ENCODE data around the gene KIF6.
A peak's percentile ranks its signal among the peaks of the same experiment; 100 is the strongest.

The KIF6 gene

GRCh38 chr6:39521958-39522357, 203.2 kb downstream of the KIF6 start:
- no peaks in the 10 kb centered on the region for H3K36me3 ChIP-seq (ENCODE audit: control insufficient read depth in 2 of 2, insufficient read depth in 1 of 2, low read length in 2 of 2)
- TF ChIP-seq ZNF175 (tag by site-specific recombination; IDR thresholded peaks at IDR 0.05) (no peak), ZNF354C (tag by site-specific recombination; IDR thresholded peaks at IDR 0.05; ENCODE audit: borderline replicate concordance, low read depth) (no peak)
- H3K9me3 ChIP-seq (ENCODE audit: control insufficient read depth, insufficient read depth, low read depth, low read length) = no peaks in the 10 kb centered on the region
- POLR2A ChIA-PET = no interaction called here
- H3K27ac ChIP-seq (ENCODE audit: extremely low read depth, low read depth, low read length) = no peak overlapping the region
- H3K4me3 ChIP-seq (ENCODE audit: low read depth, low read length) = no peak overlapping the region
- CTCF ChIA-PET = no interaction called here
- no peaks in the 10 kb centered on the region for H3K4me1 ChIP-seq (ENCODE audit: control insufficient read depth, insufficient read depth, low read length)

- CTCF ChIA-PET = interaction anchor here (0.9 kb wide), 1 partner anchor 344 kb away, joined by 3 read pairs; no protein-coding TSS in a partner anchor
- TF ChIP-seq KLF10 (tag by site-specific recombination; IDR thresholded peaks at IDR 0.05) (no peak), ZNF664 (tag by site-specific recombination; IDR thresholded peaks at IDR 0.05) (no peak), ZNF16 (tag by site-specific recombination; IDR thresholded peaks at IDR 0.05; ENCODE audit: low read depth) (no peak), ZNF654 (tag by site-specific recombination; IDR thresholded peaks at IDR 0.05; ENCODE audit: low read depth) (no peak), SCRT2 (tag by site-specific recombination; IDR thresholded peaks at IDR 0.05) (no peak), GLI2 (tag by site-specific recombination; IDR thresholded peaks at IDR 0.05; ENCODE audit: borderline replicate concordance, low read depth) (no peak), MZF1 (tag by site-specific recombination; IDR thresholded peaks at IDR 0.05; ENCODE audit: borderline replicate concordance) (no peak), SALL2 (tag by site-specific recombination; IDR thresholded peaks at IDR 0.05; ENCODE audit: borderline replicate concordance) (no peak), ZNF404 (tag by site-specific recombination; IDR thresholded peaks at IDR 0.05) (no peak)
Measured at GRCh38 chr6:39520916-39521315, 204.3 kb downstream of the KIF6 start.

GRCh38 chr6:39520411-39520810, 204.8 kb downstream of the KIF6 start:
- CTCF ChIA-PET = interaction anchor here (0.9 kb wide), 1 partner anchor 345 kb away, joined by 3 read pairs; no protein-coding TSS in a partner anchor
- Histone ChIP-seq H3K36me3 (ENCODE audit: control insufficient read depth in 2 of 2, insufficient read depth in 1 of 2, low read length in 2 of 2) (no peaks in the 10 kb centered on the region), H3K9me3 (ENCODE audit: control insufficient read depth, insufficient read depth, low read depth, low read length) (no peaks in the 10 kb centered on the region), H3K27ac (ENCODE audit: extremely low read depth, low read depth, low read length) (no peak overlapping the region), H3K4me1 (ENCODE audit: control insufficient read depth, insufficient read depth, low read length) (no peaks in the 10 kb centered on the region), H3K4me3 (ENCODE audit: low read depth, low read length) (no peak overlapping the region)
- POLR2A ChIA-PET = no interaction called here
- 0 out of 2 replicates have a peak, but pooled peaks have one; percentile 41 for TF ChIP-seq SCRT2 (tag by site-specific recombination; IDR thresholded peaks at IDR 0.05)
- TF ChIP-seq ZNF202 (tag by site-specific recombination; IDR thresholded peaks at IDR 0.05; ENCODE audit: borderline replicate concordance) = no peak
- no peak for TF ChIP-seq SETDB1 (IDR thresholded peaks at IDR 0.05; ENCODE audit: insufficient read length, low read length)

More at GRCh38 chr6:39520916-39521315, 204.3 kb downstream of the KIF6 start:
- Histone ChIP-seq H3K4me1 (ENCODE audit: control insufficient read depth, insufficient read depth, low read length) (no peaks in the 10 kb centered on the region), H3K9me3 (ENCODE audit: control insufficient read depth, insufficient read depth, low read depth, low read length) (no peaks in the 10 kb centered on the region), H3K36me3 (ENCODE audit: control insufficient read depth in 2 of 2, insufficient read depth in 1 of 2, low read length in 2 of 2) (no peaks in the 10 kb centered on the region), H3K27ac (ENCODE audit: extremely low read depth, low read depth, low read length) (no peak overlapping the region), H3K4me3 (ENCODE audit: low read depth, low read length) (no peak overlapping the region)
- POLR2A ChIA-PET = no interaction called here

- Histone ChIP-seq H3K27ac (ENCODE audit: extremely low read depth, low read depth, low read length) (no peak overlapping the region), H3K4me3 (ENCODE audit: low read depth, low read length) (no peak overlapping the region), H3K9me3 (ENCODE audit: control insufficient read depth, insufficient read depth, low read depth, low read length) (no peaks in the 10 kb centered on the region), H3K36me3 (ENCODE audit: control insufficient read depth in 2 of 2, insufficient read depth in 1 of 2, low read length in 2 of 2) (no peaks in the 10 kb centered on the region), H3K4me1 (ENCODE audit: control insufficient read depth, insufficient read depth, low read length) (no peaks in the 10 kb centered on the region)
- ChIA-PET CTCF (interaction anchor here (0.5 kb wide), 1 partner anchor 650 kb away, joined by 3 read pairs; no protein-coding TSS in a partner anchor), POLR2A (interaction anchor here (1.4 kb wide), 1 partner anchor 26 kb away, joined by 3 read pairs; no protein-coding TSS in a partner anchor)
- TF ChIP-seq BCL6B (tag by site-specific recombination; IDR thresholded peaks at IDR 0.05) = no peak
- TF ChIP-seq ZNF548 (tag by site-specific recombination; IDR thresholded peaks at IDR 0.05) = no peak
- no peak for TF ChIP-seq GLI4 (tag by site-specific recombination; IDR thresholded peaks at IDR 0.05)
- TF ChIP-seq SP2 (tag by site-specific recombination; IDR thresholded peaks at IDR 0.05) = no peak
- no peak for TF ChIP-seq GLIS1 (tag by site-specific recombination; IDR thresholded peaks at IDR 0.05)
- TF ChIP-seq REPIN1 (tag by site-specific recombination; IDR thresholded peaks at IDR 0.05; ENCODE audit: low read depth) = no peak
- no peak for TF ChIP-seq ZNF266 (tag by site-specific recombination; IDR thresholded peaks at IDR 0.05; ENCODE audit: low read depth)
- TF ChIP-seq ZNF398 (tag by site-specific recombination; IDR thresholded peaks at IDR 0.05) = no peak
- no peak for TF ChIP-seq ZNF354C (tag by site-specific recombination; IDR thresholded peaks at IDR 0.05; ENCODE audit: borderline replicate concordance, low read depth)
- TF ChIP-seq ZNF366 (tag by site-specific recombination; conservative IDR thresholded peaks at IDR 0.05) = no peak
- TF ChIP-seq SCRT2 (tag by site-specific recombination; IDR thresholded peaks at IDR 0.05) = no peak
- TF ChIP-seq HOXD13 (CRISPR knock-in tag; IDR thresholded peaks at IDR 0.05; ENCODE audit: borderline replicate concordance) = no peak
Measured at GRCh38 chr6:39518221-39518620, 207.0 kb downstream of the KIF6 start.
